HG03342 (cell line): ENCODE data around the gene CAMK1G.

ENCODE experiments used
- ATAC-seq: cut with Tn5 transposase; IDR thresholded peaks from one replicate; pipeline ENCODE4 v1.9.1; 2021; ENCODE audit warnings: mild to moderate bottlenecking, moderate library complexity; ENCODE audit not compliant: unreplicated experiment

Gene CAMK1G

DNA sequence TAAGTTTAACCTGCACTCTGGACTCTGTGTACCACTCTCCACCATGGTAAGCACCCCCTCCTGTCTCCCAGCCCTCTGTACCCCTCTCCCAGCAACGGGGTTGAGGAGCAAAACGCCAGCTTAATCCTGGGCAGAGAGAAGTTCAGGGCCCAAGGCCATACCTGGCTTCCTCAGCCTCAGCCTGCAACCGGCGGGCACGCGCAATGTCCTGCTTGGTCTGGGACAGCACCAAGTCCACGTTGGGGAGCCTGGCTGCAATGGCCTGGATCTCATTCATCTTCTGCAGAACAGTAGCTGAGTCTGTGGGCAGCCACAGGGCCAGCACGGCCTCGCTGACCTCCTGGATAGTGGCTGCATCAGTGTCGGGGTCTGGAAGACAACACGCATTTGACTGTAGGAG is 34.8 kb downstream of the CAMK1G start:
- ATAC-seq, result no peak

DNA sequence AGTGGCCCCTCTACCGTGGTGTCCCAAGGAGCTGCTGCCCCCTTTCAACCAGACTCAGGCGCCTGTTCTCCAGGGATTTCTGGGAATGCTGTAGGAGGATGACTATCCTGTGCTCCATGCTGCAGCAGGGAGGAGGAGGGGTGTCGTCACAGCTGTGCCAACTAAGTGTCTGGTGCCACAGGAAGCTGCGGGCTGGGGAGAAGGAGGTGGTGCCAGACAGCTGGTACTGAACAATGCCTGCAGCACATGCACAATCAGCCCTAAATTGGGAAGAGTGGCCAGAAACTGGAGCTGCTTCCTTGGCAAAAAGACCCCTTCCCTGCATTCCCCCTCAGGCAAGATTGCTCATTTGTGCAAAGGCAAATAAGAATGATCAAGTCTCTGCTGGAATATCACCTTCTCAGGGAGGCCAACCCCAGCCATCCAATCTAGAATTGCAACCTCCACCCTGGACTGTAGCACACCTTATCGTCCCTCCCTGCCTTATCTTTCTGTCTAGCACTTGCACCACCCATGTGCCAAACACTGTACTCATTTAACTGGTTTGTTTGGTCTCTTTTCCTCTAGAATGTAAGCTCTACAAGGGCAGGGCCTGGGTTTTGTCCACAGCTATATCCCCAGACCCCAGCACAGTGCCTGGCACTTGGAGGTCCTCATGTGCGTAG is 35.4 kb downstream of the CAMK1G start:
- ATAC-seq, result no peak

DNA sequence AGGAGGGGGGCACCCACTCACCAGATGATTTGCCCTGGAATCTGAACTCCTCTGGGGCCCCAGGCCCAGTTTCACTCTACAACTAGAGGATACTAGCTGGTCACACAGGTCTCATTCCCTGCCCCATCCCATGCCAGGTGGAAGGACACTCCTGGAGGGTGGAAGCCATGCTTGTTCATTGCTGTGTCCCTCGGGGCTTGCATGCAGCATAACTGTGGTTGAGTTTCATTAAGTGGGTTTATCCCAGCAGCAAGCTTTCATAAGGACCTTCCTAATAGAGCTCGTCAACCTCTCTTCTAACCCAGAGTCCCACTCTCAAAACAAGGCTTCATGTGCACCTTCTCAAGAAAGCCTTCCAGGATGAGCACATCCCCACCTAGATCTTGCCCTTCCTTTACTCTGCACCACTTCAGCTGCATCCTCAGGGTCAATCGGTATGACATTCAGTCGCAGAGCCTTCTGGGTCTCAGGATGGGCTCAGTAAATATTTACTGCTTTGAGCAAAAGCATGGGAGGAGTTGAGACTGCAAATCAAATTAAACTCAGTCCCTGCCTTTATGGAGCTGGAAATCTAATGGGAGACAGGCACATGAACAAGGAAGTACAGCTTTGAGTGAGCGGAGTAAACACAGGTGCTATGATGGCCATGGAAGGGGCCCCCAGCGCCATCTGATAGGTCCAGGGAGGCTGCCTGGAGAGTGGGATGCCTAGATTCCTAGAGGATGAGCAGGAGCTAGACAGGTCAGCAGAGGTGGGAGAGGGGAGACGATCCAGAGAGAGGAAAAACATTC is 36.4 kb downstream of the CAMK1G start:
- no peak for ATAC-seq

DNA sequence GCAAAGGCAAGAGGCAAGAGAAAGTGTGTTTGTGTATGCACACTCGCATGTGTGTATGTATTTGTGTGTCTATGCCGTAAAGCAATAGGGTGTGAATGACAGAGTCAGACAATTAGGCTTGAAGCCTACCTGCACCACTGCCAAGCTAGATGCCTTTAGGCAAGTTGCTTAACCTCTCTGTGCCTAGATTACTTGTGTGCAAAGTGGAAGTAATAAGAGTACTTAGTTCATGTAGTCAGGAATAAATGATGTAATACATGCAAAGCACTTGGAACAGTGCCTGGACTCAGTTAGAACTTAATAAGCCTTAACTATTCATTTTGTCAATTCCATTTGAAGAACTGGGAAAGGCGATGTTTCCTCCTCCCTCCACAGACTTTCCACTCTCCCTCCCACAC is 37.0 kb downstream of the CAMK1G start:
- no peak for ATAC-seq

DNA sequence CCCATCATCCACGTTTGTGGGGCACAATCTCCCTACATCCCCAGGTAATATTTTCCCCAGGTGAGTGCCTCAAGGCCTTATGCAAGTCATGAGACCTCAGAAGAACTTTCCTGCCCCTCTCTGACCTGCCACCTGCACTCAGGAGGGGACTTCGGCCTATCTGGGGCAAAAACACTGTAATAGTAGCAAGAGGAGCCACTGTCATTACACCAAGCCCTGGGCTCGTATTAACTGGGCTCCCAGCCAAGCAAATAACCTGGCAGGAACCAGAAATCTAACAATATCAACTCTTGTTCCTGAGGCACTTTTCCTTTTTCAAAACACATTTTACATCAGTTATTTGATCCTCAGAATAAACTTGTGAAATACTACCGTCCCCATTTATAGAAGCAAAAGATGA is 37.8 kb downstream of the CAMK1G start:
- no peak for ATAC-seq

DNA sequence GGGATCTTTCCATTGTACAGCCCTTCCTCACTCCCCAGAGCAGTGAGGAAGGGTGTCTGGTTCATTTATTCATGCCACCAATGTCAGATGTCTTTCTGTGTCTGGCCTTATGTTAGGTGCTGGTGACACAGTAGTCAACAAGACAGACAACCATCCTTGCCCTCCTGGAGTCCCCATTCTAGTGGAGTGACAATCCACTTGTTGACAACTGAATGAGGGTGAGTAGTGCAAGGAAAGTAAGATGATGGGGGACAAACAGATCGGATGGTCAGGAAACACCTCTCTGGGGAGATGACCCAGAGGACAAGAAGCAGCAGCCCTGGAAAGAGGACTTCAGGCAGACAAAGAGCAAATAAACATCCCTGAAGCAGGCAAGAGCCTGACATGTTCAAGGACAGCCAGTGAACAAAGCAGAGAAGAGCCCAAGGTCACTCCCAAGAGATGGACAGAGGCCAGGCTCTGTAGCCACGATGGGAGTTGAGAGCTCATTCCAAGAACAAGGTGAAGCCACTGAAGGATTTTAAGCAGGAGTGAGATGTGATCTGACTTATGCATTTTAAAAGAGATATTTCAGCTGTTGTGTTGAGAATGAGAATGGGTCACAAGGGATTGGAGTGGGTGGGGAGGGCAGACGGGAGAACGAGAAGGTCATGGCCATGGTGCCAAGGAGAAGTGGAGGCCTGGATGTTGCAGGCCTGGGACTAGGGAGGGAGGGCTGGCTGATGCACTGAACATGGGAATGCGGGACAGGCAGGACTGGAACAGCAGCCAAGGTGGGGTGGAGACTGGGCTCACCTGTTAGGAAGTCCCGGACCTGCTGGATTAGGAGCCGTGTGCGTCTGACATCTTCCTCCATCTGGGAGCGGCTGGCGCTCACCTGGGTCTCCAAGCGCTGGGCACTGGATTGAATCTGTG is 38.5 kb downstream of the CAMK1G start:
- no peak for ATAC-seq

DNA sequence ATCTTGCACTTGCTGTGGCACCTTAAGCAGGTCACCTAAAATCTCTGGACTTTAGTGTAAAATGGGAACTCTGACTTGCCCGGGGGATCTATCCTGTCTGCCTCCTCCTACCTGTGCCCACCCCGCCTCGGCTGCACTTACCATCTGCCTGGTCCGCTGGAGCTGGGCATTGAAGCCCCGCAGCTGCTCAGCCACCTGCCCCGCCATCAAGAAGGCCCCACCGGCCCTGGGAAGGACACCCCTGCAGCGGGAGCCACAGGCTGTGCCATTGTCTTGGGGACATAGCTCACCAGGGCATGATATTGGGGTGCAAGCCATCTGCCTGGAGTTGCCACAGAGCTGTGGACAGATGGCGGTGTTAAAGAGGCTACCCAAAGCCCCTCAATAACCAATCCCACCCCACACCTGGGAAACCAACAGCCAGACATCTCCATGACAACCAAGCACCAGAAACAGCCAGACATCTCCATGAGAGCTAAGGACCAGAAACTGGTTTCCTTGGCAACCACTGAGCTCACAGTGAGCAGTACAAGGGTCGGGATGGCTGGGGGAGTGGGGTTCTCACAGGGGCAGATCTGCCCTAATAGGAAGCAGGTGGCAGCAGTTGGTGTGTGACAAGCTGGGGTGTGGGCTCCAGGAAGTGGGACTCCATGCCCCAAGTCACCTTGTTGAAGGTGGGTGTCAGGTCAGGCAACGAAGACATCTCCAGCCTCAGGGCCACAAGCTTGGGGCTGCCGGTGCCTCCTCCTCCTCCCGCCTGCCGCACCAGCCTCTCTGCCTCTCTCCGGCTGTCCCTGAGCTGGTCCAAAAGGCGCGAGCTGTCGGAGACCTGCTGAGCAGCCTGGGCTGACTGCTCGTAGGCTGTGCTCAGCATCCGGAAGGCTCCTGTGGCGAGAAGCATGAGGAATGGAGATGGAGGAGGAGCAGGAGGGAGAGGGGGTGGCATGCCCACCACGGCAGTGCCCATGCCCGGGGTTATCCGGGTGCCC is 39.6 kb downstream of the CAMK1G start:
- no peak for ATAC-seq

DNA sequence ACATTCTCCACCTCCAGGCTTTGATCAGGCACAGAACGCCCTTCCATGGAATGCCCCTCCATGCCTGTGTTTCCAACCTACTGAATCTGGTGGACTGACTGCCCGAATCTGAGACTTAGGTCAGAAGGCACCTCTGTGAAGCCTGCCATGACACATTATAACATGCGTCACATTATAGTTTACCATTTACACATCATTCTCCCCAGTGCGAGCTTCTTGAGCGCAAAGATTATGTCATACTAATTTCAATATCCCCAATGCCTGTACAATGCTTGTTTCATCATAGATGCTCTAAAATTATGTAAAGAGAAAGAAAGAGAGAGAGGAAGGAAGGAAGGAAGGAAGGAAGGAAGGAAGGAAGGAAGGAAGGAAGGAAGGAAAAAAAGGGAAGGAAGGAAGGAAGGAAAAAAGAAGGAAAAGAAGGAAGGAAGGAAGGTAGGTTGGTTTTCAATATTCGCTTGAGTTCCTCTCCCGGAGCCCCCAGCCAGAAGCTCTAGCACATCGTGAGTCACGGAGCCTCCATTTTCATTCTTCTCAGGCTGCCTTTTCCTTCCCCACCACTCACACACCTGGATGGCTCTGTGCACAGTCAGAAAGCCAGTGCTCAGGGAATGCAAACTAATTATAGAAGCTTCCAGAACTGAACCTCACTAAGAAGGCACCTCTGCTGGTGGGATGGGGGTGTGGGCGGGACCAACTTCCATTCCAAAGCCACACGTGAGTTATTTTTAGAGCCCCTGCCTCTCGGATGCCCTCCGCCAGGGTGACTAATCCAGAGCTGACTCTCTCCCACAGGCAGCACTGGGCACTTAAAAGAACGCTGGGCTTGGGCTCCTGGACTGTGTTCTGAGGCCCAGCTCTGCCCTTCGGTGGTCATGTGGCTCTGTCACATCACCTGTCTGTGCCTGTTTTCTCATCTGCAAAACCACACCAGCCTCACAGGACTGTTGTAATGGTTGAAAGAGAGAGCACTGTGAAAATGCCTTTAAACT is 41.3 kb downstream of the CAMK1G start:
- no peak for ATAC-seq

DNA sequence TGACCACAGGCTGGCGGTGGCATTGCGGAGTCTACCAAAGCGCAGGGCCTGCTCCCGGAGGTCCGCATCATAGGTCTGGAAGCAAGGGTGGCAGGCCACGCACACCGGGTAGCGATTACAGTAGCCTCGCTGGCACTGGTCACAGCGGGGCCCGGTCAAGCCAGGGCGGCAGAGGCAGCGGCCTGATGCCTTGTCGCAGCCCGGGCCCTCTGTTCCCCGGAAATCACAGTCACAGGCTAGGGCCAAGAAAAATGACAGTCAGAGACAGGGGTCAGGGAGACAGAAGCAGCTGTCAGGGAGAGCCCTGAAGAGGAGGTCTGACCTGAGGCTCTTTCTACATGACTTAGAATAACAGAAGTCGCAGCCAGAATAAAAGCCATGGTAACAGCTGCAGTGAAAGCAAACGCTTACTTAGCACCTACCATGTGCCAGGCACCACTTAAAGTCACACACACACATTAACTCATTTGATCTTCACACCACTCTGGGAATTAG is 42.3 kb downstream of the CAMK1G start:
- ATAC-seq, result no peak

DNA sequence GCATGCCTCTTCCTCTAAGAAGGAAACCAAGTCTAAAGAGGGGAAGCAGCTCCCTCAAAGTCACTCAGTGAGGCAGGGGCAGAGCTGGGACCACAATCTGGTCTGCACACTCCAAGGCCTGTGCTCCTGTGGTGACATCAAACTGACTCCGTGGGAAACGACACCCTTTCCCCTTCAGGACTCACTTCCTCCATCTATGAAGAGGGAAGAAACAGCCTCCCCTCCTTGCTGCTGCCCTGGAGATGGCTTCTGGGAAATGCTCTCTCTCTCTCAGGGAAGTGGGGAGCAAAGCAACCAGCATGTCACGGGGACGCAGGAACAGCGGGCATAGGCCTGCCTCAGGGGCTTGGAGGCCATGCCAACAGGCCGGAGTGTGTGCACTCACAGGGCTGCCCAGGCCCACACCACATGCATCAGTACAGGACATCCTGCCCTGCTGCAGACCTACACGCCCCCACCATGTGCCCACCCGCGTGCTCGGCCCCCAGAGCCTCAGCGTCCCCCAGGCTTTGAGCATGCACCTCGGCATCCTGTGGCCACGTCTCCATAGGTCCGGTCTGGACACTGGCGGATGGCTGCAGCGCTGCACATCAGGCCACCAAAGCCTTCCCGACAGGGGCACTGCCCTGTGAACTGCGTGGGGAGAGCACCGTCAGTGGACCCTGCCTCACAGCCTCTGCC is 43.0 kb downstream of the CAMK1G start:
- no peak for ATAC-seq

DNA sequence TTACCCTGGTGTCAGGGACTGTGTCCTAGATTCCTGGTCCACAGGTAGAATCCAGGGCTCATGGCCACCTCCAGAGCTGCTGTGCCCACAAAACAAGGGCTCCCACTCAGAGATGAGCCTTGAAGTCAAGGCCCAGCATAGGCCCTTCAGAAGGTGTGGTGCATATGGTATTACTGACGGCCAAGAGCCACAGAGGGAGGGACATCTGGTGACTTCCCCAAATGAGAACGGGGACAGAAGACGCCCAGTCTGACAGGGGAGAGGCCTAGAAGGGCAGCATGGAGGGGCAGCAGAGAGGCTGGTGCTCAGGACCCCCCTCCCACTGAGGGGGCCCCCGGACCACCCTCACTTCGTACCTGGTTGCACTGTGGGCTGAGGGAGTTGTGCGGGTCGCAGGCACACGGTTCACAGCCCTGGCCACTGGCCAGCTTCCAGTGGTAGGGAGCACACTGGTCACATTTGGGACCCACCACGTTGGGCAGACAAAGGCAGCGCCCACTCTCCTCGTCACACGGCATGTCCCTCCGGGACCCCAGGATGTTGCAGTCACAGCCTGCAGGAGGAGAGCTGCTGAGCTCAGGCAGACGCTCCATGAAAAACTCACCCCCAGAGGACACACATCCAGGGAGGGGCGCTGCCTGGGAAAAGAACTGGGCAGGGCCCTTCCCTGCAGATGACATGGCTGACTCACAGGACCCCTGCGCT is 43.7 kb downstream of the CAMK1G start:
- ATAC-seq, result no peak

DNA sequence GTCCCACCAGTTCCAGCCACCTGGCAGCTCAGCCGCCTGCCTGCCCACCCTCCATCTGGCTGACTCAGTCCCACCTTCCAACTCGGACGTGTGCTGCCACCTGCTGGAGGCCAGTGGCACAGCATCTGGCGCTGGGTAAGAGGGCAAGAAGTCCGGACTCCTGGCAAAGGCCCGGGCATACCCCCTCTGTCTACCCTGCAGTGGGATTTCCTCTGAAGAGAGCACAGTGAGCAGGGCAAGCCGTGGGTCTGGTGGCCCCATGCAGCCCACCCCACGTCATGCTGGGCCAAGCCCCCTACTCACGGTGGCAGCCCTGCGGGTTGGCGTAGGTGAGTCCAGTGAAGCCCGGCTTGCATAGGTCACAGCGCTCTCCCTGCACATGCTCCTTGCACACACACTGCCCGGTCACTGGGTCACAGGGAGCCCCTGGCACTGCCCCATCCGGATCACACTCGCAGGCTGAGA is 44.2 kb downstream of the CAMK1G start:
- ATAC-seq, result peak; percentile 73

DNA sequence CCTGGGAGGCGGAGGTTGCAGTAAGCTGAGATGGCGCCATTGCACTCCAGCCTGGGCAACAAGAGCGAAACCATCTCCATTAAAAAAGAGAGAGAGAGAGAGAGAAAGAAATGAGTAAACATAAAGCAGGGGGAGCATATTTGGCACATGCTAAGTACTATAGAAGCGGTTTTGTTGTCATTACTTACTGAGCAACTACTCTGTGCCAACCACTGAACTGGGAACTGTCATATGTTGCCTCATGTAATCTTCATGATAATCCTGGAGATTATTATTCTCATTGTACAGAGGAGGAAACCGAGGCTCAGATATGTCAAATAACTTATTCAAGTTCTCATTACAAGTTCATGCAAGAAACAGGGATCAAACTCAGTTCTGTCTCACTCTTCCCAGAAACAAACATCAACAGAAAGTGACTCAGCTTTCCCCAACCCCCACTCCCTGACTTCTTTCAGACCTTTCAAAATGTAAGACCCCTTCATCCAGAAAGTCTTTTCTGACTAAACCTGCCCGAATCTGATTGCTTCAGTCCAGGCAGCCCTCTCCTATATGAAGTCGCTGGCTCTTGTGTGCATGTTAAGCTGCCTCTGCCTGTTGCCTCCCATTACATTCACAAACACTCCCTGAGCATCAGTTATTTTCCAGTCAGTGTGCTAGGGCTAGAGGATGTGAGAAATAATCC is 45.2 kb downstream of the CAMK1G start:
- ATAC-seq, result no peak

DNA sequence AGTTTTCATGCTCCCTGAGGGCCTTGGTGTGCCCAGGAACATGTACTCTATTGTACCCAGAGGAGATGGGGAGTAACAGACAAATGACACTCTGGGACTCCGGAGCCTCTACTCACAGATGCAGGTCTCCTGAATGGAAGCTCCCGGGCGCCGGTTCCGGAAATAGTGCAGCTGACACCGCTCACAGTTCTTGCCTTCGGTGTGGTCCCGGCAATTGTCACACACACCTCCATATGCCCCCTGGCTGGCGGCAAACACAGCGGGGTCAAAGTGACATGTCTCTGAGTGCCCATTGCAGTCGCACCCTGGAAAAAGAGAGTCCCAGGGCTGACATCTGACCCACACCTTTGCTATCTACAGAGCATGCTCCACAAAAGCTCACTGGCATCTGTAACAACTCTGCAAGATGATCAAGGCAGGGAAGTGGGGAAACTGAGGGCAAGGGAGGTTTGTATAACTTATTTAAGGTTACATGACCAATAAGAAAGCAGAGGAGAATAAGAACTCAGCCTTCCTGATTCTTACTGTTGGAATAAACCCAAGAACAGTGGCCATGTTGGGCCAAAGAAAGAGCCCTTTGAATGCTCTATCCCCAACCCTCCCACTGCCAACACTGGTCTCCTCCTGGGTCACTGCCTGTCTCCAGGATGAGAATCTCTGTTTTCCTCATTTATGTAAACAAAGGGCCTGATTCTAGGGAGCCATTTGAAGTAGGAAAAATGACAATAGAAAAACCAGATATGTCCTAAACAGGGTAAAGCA is 46.3 kb downstream of the CAMK1G start:
- ATAC-seq, result no peak

DNA sequence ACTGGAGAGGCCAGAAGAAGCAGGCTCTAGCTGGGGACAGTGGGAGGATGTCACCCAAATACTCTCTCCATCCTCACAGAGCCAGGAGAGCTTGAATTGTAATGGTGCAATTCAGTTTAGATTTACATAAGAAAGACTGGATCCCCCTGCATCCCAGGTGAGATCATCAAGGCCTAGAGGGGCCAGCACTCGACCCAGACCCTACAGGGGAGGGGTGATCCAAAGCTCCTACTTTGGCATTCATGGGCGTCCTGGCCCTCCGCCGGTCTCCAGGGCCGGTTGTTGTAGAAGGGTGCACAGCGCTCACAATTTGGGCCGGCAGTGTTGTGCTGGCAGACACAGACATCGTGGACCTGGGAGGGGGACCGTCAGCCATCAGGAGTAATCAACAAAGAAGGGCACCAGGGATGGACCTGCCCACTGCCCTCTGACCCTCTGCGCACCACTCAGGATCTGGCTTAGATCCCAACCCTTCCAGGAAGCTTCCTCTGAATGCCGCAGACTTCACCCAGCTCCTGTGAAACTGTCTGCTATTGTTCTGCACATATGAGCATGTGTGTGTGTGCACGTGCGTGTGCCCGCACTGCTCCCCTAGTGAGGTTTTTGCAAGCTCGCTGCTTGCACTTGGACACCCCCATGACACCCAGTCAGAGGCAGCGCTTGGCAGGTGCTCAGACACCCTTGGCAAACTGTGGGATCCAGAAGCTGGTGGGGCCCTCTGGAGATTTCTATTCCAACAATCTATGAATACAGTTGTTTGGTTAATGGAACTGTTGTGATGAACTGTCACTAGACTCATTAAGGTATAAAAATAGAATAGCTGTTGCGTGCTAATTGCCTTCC is 47.1 kb downstream of the CAMK1G start:
- no peak for ATAC-seq
